ENCODE data around the gene CACNA2D2. TPM values are rescaled to one million over a fixed set of nuclear protein-coding genes. Genes with fewer than 3 reads are reported as not detected.
"Not testable (repeated sequence)": the region's sequence is repeated elsewhere in the genome, so short reads cannot be mapped to it uniquely, and the experiment has no call there.

Gene CACNA2D2
- total and polyA plus RNA-seq, 4 donors, result 0.75 to 3.2 (median 2.2) TPM

- H3K4me1 ChIP-seq (ENCODE audit: control insufficient read depth in 1 of 2, insufficient read depth in 2 of 2, low read length in 2 of 2), result no peaks in the 10 kb centered on the region
- H3K36me3 ChIP-seq (ENCODE audit: control insufficient read depth in 1 of 2, insufficient read depth in 2 of 2, low read length in 1 of 2), result no peaks in the 10 kb centered on the region
- WGBS, 2 donors, result 60 to 68% methylated on average over 3 of the region's 3 CpGs
- no peak overlapping the region for H3K27ac ChIP-seq (ENCODE audit: low read depth in 1 of 2, low read length in 2 of 2)
- no peak for DNase-seq
- H3K27me3 ChIP-seq (ENCODE audit: control insufficient read depth in 1 of 2, insufficient read depth in 2 of 2, low read length in 1 of 2), result no peaks in the 10 kb centered on the region
- intact Hi-C loops (cut with DNase I), result no loop called here
- no peak for ATAC-seq (ENCODE audit: low FRiP score)
- no peaks in the 10 kb centered on the region for H3K9me3 ChIP-seq (ENCODE audit: control insufficient read depth, low read length)
- no peak overlapping the region for H3K4me3 ChIP-seq (ENCODE audit: low read length in 2 of 2)
These were observed 17.4 kb upstream of the CACNA2D2 start for GRCh38 chr3:50520849-50521248.

GRCh38 chr3:50519471-50520089 is 16.1 kb upstream of the CACNA2D2 start:
- peak; percentile 65 to 85 for DNase-seq
- H3K4me3 ChIP-seq (ENCODE audit: low read length in 2 of 2), result no peak overlapping the region
- no peak overlapping the region for H3K27ac ChIP-seq (ENCODE audit: low read depth in 1 of 2, low read length in 2 of 2)
- no peaks in the 10 kb centered on the region for H3K4me1 ChIP-seq (ENCODE audit: control insufficient read depth in 1 of 2, insufficient read depth in 2 of 2, low read length in 2 of 2)
- WGBS, 2 donors, result 23 to 28% methylated on average over 7 of the region's 7 CpGs
- no peaks in the 10 kb centered on the region for H3K27me3 ChIP-seq (ENCODE audit: control insufficient read depth in 1 of 2, insufficient read depth in 2 of 2, low read length in 1 of 2)
- H3K9me3 ChIP-seq (ENCODE audit: control insufficient read depth, low read length), result no peaks in the 10 kb centered on the region
- no peaks in the 10 kb centered on the region for H3K36me3 ChIP-seq (ENCODE audit: control insufficient read depth in 1 of 2, insufficient read depth in 2 of 2, low read length in 1 of 2)
- intact Hi-C loops (cut with DNase I), result loop anchor here in 1 of 2 donors (5.0 kb wide), 2 partner anchors 93 to 152 kb away; partner anchors contain the start of gene CISH
- peak; percentile 63 for ATAC-seq (ENCODE audit: low FRiP score)

GRCh38 chr3:50518436-50518835 is 15.0 kb upstream of the CACNA2D2 start:
- Histone ChIP-seq H3K9me3 (ENCODE audit: control insufficient read depth, low read length) (no peaks in the 10 kb centered on the region), H3K4me3 (ENCODE audit: low read length in 2 of 2) (no peak overlapping the region), H3K27ac (ENCODE audit: low read depth in 1 of 2, low read length in 2 of 2) (no peak overlapping the region), H3K4me1 (ENCODE audit: control insufficient read depth in 1 of 2, insufficient read depth in 2 of 2, low read length in 2 of 2) (no peaks in the 10 kb centered on the region), H3K27me3 (ENCODE audit: control insufficient read depth in 1 of 2, insufficient read depth in 2 of 2, low read length in 1 of 2) (no peaks in the 10 kb centered on the region), H3K36me3 (ENCODE audit: control insufficient read depth in 1 of 2, insufficient read depth in 2 of 2, low read length in 1 of 2) (no peaks in the 10 kb centered on the region)
- 92 to 94% methylated on average over 7 of the region's 7 CpGs for WGBS, 2 donors
- intact Hi-C loops (cut with DNase I), result loop anchor here in 1 of 2 donors (5.0 kb wide), 2 partner anchors 94 to 151 kb away; partner anchors contain the start of gene CISH
- DNase-seq (no peak), ATAC-seq (ENCODE audit: low FRiP score) (no peak)

- WGBS, 2 donors, result 56 to 76% methylated on average over 4 of the region's 4 CpGs
- H3K36me3 ChIP-seq (ENCODE audit: control insufficient read depth in 1 of 2, insufficient read depth in 2 of 2, low read length in 1 of 2), result no peaks in the 10 kb centered on the region
- no peak overlapping the region for H3K4me3 ChIP-seq (ENCODE audit: low read length in 2 of 2)
- H3K27me3 ChIP-seq (ENCODE audit: control insufficient read depth in 1 of 2, insufficient read depth in 2 of 2, low read length in 1 of 2), result no peaks in the 10 kb centered on the region
- no peaks in the 10 kb centered on the region for H3K4me1 ChIP-seq (ENCODE audit: control insufficient read depth in 1 of 2, insufficient read depth in 2 of 2, low read length in 2 of 2)
- DNase-seq, result no peak
- no peaks in the 10 kb centered on the region for H3K9me3 ChIP-seq (ENCODE audit: control insufficient read depth, low read length)
- ATAC-seq (ENCODE audit: low FRiP score), result no peak
- intact Hi-C loops (cut with DNase I), result loop anchor here in 1 of 2 donors (5.0 kb wide), 2 partner anchors 95 to 150 kb away; partner anchors contain the start of gene CISH
- H3K27ac ChIP-seq (ENCODE audit: low read depth in 1 of 2, low read length in 2 of 2), result no peak overlapping the region
These were observed 14.3 kb upstream of the CACNA2D2 start for GRCh38 chr3:50517721-50518206.

- Histone ChIP-seq H3K9me3 (ENCODE audit: control insufficient read depth, low read length) (no peaks in the 10 kb centered on the region), H3K27ac (ENCODE audit: low read depth in 1 of 2, low read length in 2 of 2) (no peak overlapping the region), H3K4me1 (ENCODE audit: control insufficient read depth in 1 of 2, insufficient read depth in 2 of 2, low read length in 2 of 2) (no peaks in the 10 kb centered on the region), H3K27me3 (ENCODE audit: control insufficient read depth in 1 of 2, insufficient read depth in 2 of 2, low read length in 1 of 2) (no peaks in the 10 kb centered on the region), H3K36me3 (ENCODE audit: control insufficient read depth in 1 of 2, insufficient read depth in 2 of 2, low read length in 1 of 2) (no peaks in the 10 kb centered on the region), H3K4me3 (ENCODE audit: low read length in 2 of 2) (no peak overlapping the region)
- intact Hi-C loops (cut with DNase I), result loop anchor here in 1 of 2 donors (5.0 kb wide), 2 partner anchors 96 to 149 kb away; partner anchors contain the start of gene CISH
- DNase-seq, result no peak
- ATAC-seq (ENCODE audit: low FRiP score), result no peak
- WGBS, 2 donors, result 55 to 62% methylated on average over 4 of the region's 4 CpGs
These were observed 13.0 kb upstream of the CACNA2D2 start for GRCh38 chr3:50516440-50516871.

- DNase-seq, result peak; percentile 71 to 84
- intact Hi-C loops (cut with DNase I), result loop anchor here in 1 of 2 donors (5.0 kb wide), 2 partner anchors 96 to 149 kb away; partner anchors contain the start of gene CISH
- Histone ChIP-seq H3K27ac (ENCODE audit: low read depth in 1 of 2, low read length in 2 of 2) (no peak overlapping the region), H3K27me3 (ENCODE audit: control insufficient read depth in 1 of 2, insufficient read depth in 2 of 2, low read length in 1 of 2) (no peaks in the 10 kb centered on the region), H3K9me3 (ENCODE audit: control insufficient read depth, low read length) (no peaks in the 10 kb centered on the region), H3K4me1 (ENCODE audit: control insufficient read depth in 1 of 2, insufficient read depth in 2 of 2, low read length in 2 of 2) (no peaks in the 10 kb centered on the region), H3K4me3 (ENCODE audit: low read length in 2 of 2) (no peak overlapping the region), H3K36me3 (ENCODE audit: control insufficient read depth in 1 of 2, insufficient read depth in 2 of 2, low read length in 1 of 2) (no peaks in the 10 kb centered on the region)
- WGBS, 2 donors, result 1 to 6% methylated on average over 22 of the region's 22 CpGs
- ATAC-seq (ENCODE audit: low FRiP score), result peak; percentile 52
These were observed 12.4 kb upstream of the CACNA2D2 start for GRCh38 chr3:50515565-50516439.

GRCh38 chr3:50512908-50513307 is 9.5 kb upstream of the CACNA2D2 start:
- H3K9me3 ChIP-seq (ENCODE audit: control insufficient read depth, low read length); intact Hi-C loops (cut with DNase I); H3K27ac ChIP-seq (ENCODE audit: low read depth in 1 of 2, low read length in 2 of 2); H3K4me1 ChIP-seq (ENCODE audit: control insufficient read depth in 1 of 2, insufficient read depth in 2 of 2, low read length in 2 of 2); H3K36me3 ChIP-seq (ENCODE audit: control insufficient read depth in 1 of 2, insufficient read depth in 2 of 2, low read length in 1 of 2); ATAC-seq (ENCODE audit: low FRiP score); H3K4me3 ChIP-seq (ENCODE audit: low read length in 2 of 2); DNase-seq; H3K27me3 ChIP-seq (ENCODE audit: control insufficient read depth in 1 of 2, insufficient read depth in 2 of 2, low read length in 1 of 2): not testable (repeated sequence)
- 89 to 93% methylated on average over 8 of the region's 8 CpGs for WGBS, 2 donors

GRCh38 chr3:50512131-50512530 is 8.7 kb upstream of the CACNA2D2 start:
- WGBS, 2 donors, result 95 to 97% methylated on average over 3 of the region's 3 CpGs
- no peak for ATAC-seq (ENCODE audit: low FRiP score)
- no peak for DNase-seq
- Histone ChIP-seq H3K27ac (ENCODE audit: low read depth in 1 of 2, low read length in 2 of 2) (no peak overlapping the region), H3K9me3 (ENCODE audit: control insufficient read depth, low read length) (no peaks in the 10 kb centered on the region), H3K36me3 (ENCODE audit: control insufficient read depth in 1 of 2, insufficient read depth in 2 of 2, low read length in 1 of 2) (no peaks in the 10 kb centered on the region), H3K4me3 (ENCODE audit: low read length in 2 of 2) (no peak overlapping the region), H3K4me1 (ENCODE audit: control insufficient read depth in 1 of 2, insufficient read depth in 2 of 2, low read length in 2 of 2) (no peaks in the 10 kb centered on the region), H3K27me3 (ENCODE audit: control insufficient read depth in 1 of 2, insufficient read depth in 2 of 2, low read length in 1 of 2) (no peaks in the 10 kb centered on the region)
- intact Hi-C loops (cut with DNase I), result no loop called here
